GM12892 (cell line): Measurements from ENCODE around the gene TMEM41B. TPM values are rescaled to one million over a fixed set of nuclear protein-coding genes. Genes with fewer than 3 reads are reported as not detected.
A peak's percentile ranks its signal among the peaks of the same experiment; 100 is the strongest.
"Not testable (repeated sequence)": the region's sequence is repeated elsewhere in the genome, so short reads cannot be mapped to it uniquely, and the experiment has no call there.

Source experiments
- DNase-seq: peaks from one replicate; pipeline ENCODE4 v3.0.0; 2011; ENCODE audit not compliant: insufficient read length
- FAIRE-seq: peaks from 2 replicates; lab custom pipeline; 2011; peaks lifted over from hg19 to GRCh38; lab: Jason Lieb, UNC
- POLR2A ChIP-seq: IDR thresholded peaks from 2 replicates; pipeline ENCODE4 v1.6.1; 2011; ENCODE audit warnings: low read depth, low read length, control low read depth
- POLR2AphosphoS5 ChIP-seq: IDR thresholded peaks from 2 replicates; pipeline ENCODE4 v1.6.1; 2011; ENCODE audit warnings: low read depth, low read length, control low read depth
- TAF1 ChIP-seq: IDR thresholded peaks from 2 replicates; pipeline ENCODE4 v1.6.1; 2011; ENCODE audit warnings: low read depth, mild to moderate bottlenecking, control low read depth, low read length, borderline replicate concordance
- polyA plus RNA-seq: library from polyadenylated mRNA; unstranded; fragments of >200 nt; gene quantifications from one replicate; pipeline ENCODE4 v1.2.1, GENCODE V29; 2012; ENCODE audit warnings: missing spikeins, inconsistent platforms; ENCODE audit not compliant: missing spikeins

Gene TMEM41B
- polyA plus RNA-seq, result 15.5 TPM

DNA sequence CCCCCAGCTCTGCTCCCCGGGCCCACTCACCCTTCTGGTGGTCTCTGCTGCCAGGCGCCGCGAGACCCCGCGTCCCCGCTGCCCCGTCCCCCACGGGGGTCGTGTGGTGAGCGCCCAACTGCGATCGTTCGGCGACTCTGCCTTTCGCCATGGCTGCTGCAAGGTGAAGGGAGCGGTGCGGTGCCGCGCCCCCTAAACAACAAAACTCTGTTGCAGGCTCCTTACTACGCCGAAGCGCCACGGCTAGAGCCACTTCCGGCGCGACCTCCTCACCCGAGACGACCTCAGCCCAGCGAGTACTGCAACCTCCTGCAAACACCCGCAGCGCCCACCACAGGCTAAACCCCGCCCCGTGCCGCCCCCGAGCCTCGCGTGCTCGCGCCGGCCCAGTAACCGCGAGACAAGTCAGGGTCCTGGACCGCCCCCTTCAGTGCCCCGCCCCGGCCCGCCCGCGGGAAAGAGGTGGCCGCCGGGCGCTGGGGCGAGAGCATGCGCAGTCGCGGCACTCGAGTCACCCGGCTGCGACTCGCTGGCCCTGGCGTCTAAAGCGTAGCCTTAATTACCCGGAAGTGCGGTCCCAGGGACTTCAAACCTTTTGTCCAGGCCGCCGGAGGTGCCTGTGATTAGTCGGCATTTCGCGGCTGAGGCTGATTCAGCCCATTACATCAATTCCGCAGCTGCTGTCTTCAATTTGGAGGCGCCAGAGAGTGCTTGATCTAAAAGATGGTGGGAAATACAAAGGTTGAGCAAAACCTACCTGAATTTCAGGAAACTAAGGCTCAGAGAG is at the start of gene TMEM41B:
Gene TMEM41B, minus strand, starts transcription at position 303 of the 787 bp plus-strand sequence. Its CDS starts 152 bp downstream, at position 151.
- DNase-seq (peak; percentile 96), FAIRE-seq (peak; percentile 97)
- TF ChIP-seq POLR2AphosphoS5 (peak; percentile 71), TAF1 (peak; percentile 93), POLR2A (peak; percentile 83)

DNA sequence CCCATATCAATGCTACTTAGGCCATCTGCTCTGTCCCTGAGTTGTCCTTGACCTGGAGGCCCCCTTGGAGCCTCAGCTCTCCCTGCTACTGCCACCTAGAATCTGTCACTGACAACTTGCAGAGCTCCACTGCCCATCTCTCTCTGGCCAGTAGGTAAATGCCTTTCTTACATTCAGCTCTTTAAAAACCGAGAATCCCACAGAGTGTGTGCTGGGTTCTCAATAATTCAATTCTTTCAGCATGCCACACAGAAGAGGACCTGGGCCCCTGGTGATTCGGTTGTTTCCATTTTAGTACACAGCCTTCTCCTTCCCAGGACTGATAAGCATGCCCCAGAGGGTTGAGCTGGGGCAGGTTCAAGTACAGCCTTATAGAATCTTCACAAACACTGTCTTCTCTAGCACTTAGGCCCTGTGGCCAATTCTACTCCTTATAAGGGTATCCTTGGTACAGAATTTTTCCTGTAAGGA is 48.0 kb upstream of the TMEM41B start:
- TF ChIP-seq TAF1 (no peak), POLR2A (no peak), POLR2AphosphoS5 (no peak)
- FAIRE-seq (no peak), DNase-seq (no peak)

- DNase-seq, FAIRE-seq: not testable (repeated sequence)
Observed at GRCh38 chr11:9360862-9361622, 46.6 kb upstream of the TMEM41B start.

GRCh38 chr11:9357041-9357440 is 42.6 kb upstream of the TMEM41B start:
- DNase-seq, result no peak
- TF ChIP-seq POLR2AphosphoS5 (no peak), POLR2A (no peak), TAF1 (no peak)
- FAIRE-seq, result no peak

GRCh38 chr11:9351321-9351881 is 37.0 kb upstream of the TMEM41B start:
- FAIRE-seq, result no peak
- DNase-seq, result no peak
- no peak for TF ChIP-seq TAF1
- no peak for TF ChIP-seq POLR2A
- no peak for TF ChIP-seq POLR2AphosphoS5

DNA sequence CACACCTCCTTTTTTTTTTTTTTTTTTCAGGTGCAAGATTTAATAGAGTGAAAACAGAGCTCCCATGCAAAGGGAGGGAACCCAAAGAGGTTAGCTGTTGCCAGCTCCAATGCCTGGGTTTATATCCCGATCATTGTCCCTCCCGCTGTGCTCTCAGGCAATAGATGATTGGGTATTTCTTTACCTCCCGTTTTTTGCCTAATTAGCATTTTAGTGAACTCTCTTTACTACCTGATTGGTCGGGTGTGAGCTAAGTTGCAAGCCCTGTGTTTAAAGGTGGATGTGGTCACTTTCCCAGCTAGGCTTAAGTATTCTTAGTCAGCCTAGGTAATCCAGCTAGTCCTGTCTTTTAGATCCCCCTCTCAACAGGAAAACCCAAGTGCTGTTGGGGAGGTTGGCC is 33.4 kb upstream of the TMEM41B start:
- not testable (repeated sequence) for DNase-seq, FAIRE-seq

- DNase-seq (no peak), FAIRE-seq (no peak)
- TF ChIP-seq POLR2A, result no peak
- no peak for TF ChIP-seq TAF1
- no peak for TF ChIP-seq POLR2AphosphoS5
Observed at GRCh38 chr11:9347100-9347499, 32.7 kb upstream of the TMEM41B start.

DNA sequence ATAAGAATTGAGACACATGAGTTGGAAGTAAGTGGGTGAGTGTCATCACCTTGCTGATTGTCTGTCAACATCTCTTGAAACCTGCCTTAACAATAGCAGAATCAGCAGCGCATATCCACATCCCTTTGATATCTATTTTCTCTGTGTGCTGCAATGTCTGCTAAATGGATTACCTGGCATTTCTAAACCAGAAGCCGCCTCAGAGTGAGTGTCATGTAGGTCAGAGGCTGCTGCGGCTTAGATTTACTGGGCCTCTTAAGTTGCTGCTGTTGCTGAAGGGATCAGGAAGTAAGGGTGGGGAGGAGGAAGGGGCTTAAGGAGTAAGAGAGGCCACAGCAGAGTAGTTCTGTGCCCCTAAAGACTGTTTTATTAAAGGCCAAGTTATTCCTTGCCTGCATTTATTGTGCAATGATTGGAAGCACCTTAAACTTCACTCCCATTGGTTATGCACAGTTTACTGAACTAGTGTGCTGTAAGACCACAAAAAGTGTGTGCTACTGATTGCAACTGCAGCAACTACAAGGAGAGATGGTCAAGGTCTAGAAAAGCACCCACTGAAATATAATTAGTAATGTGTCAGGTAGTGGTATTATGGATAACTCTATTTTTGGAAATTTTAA is 29.8 kb upstream of the TMEM41B start:
- FAIRE-seq (no peak), DNase-seq (no peak)
- TF ChIP-seq POLR2A (no peak), POLR2AphosphoS5 (no peak), TAF1 (no peak)

GRCh38 chr11:9341638-9342178 is 27.3 kb upstream of the TMEM41B start:
- TF ChIP-seq TAF1, result no peak
- no peak for TF ChIP-seq POLR2AphosphoS5
- no peak for TF ChIP-seq POLR2A
- DNase-seq (no peak), FAIRE-seq (no peak)

DNA sequence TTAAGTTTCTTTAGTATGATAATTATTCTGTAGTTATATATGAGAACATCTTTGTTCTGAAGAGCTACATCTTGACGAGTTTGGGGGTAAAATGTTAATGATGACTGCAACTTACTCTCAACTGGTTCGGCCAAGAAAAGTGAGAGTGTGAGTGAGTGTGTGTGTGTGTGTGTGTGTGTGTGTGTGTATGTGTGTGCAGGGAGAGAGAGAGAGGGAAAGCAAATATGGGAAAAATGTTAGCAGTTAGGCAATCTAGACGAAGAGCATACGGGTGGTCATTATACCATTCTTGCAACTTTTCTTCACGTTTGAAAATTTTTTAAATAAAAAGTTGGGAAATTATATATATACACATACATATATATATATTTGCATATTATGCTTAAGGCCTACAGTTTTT is 18.3 kb upstream of the TMEM41B start:
- no peak for FAIRE-seq
- TF ChIP-seq POLR2A, result no peak
- TF ChIP-seq POLR2AphosphoS5, result no peak
- no peak for TF ChIP-seq TAF1
- DNase-seq, result no peak
